Endothelial cell (in vitro differentiated cells): ENCODE results near the gene BEST3. TPM values are rescaled to one million over a fixed set of nuclear protein-coding genes. Genes with fewer than 3 reads are reported as not detected.

Experiments
- DNase-seq: peaks from one replicate; pipeline ENCODE4 v3.0.0; 2021; ENCODE audit warnings: low spot score
- H3K27ac Mint-ChIP-seq: one replicate; pipeline ENCODE4 v1.8.0; 2021; ENCODE audit warnings: mixed read lengths, inconsistent platforms; ENCODE audit not compliant: unreplicated experiment
- H3K27me3 Mint-ChIP-seq: one replicate; pipeline ENCODE4 v1.8.0; 2021; ENCODE audit warnings: mild to moderate bottlenecking, moderate library complexity, mixed read lengths, inconsistent platforms; ENCODE audit not compliant: unreplicated experiment
- H3K36me3 Mint-ChIP-seq: one replicate; pipeline ENCODE4 v1.8.0; 2021; ENCODE audit warnings: mild to moderate bottlenecking, low read depth, mixed read lengths, inconsistent platforms; ENCODE audit not compliant: unreplicated experiment
- H3K4me1 Mint-ChIP-seq: one replicate; pipeline ENCODE4 v1.8.0; 2021; ENCODE audit warnings: mild to moderate bottlenecking, mixed read lengths, inconsistent platforms; ENCODE audit not compliant: unreplicated experiment
- H3K4me3 Mint-ChIP-seq: one replicate; pipeline ENCODE4 v1.8.0; 2021; ENCODE audit warnings: mild to moderate bottlenecking, mixed read lengths, inconsistent platforms; ENCODE audit not compliant: unreplicated experiment
- H3K9me3 Mint-ChIP-seq: one replicate; pipeline ENCODE4 v1.8.0; 2021; ENCODE audit warnings: mixed read lengths, inconsistent platforms; ENCODE audit not compliant: unreplicated experiment
- total RNA-seq: library from RNA; stranded (reverse); fragmentation: NEBNext Ultra II Directional; extraction: Animal tissue kit (Norgen Biotek cat#: 25700); gene quantifications from one replicate; pipeline ENCODE4 v1.2.1, GENCODE V29; 2021; ENCODE audit not compliant: unreplicated experiment
- TF ChIP-seq, protein P1 (sequence below): fragments of 200-600 bp; sonication (generic); IDR thresholded peaks from one replicate; pipeline ENCODE4 v1.5.0; 2021; ENCODE audit warnings: antibody characterized with exemption; ENCODE audit not compliant: unreplicated experiment

BEST3 gene
- total RNA-seq, 1 donor from 2014 or later = not detected

DNA sequence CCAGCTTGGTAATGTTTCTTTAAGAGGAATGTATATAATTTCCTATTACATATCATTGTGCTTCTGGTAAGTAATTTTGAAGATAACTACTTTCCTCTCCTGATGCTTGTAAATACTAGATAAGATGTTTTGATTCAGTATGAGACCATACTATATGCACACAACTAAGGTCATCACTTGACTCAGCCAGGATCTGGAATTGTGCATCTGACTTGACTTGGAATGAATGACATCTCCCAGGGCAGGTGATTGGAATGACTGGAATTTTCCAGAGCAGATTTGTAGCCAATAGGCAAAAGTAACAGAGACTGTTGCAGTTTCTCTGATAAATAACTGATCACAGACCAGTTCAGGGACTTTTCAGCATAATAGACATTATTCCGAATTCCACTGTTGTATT lies 11.1 kb downstream of the BEST3 start:
- H3K27ac Mint-ChIP-seq = no peak overlapping the region
- no peaks in the 10 kb centered on the region for H3K27me3 Mint-ChIP-seq
- no peaks in the 10 kb centered on the region for H3K9me3 Mint-ChIP-seq
- H3K4me1 Mint-ChIP-seq = peaks cover 8% of the 10 kb centered on the region
- no peak for DNase-seq
- TF ChIP-seq, protein P1, sequence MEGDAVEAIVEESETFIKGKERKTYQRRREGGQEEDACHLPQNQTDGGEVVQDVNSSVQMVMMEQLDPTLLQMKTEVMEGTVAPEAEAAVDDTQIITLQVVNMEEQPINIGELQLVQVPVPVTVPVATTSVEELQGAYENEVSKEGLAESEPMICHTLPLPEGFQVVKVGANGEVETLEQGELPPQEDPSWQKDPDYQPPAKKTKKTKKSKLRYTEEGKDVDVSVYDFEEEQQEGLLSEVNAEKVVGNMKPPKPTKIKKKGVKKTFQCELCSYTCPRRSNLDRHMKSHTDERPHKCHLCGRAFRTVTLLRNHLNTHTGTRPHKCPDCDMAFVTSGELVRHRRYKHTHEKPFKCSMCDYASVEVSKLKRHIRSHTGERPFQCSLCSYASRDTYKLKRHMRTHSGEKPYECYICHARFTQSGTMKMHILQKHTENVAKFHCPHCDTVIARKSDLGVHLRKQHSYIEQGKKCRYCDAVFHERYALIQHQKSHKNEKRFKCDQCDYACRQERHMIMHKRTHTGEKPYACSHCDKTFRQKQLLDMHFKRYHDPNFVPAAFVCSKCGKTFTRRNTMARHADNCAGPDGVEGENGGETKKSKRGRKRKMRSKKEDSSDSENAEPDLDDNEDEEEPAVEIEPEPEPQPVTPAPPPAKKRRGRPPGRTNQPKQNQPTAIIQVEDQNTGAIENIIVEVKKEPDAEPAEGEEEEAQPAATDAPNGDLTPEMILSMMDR = no peak
- no peaks in the 10 kb centered on the region for H3K36me3 Mint-ChIP-seq
- H3K4me3 Mint-ChIP-seq = no peak overlapping the region

DNA sequence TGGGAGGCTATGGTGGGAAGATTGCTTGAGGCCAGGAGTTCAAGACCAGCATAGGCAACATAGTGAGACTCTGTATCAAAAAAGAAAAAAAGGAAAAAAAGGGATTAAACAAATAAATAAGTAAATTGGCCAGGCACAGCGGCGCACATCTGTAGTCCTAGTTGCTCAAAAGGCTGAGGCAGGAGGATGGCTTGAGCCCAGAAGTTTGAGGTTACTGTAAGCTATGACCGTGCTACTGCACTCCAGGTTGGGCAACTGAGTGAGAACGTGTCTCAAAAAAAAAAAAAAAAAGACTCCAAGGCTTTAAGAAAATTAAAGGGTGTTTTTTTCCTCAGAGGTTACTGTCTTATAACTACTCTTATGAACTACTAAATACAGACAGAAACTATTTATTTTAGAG lies 11.7 kb downstream of the BEST3 start:
- Mint-ChIP-seq H3K36me3 (no peaks in the 10 kb centered on the region), H3K4me3 (no peak overlapping the region), H3K27me3 (no peaks in the 10 kb centered on the region), H3K9me3 (no peaks in the 10 kb centered on the region), H3K4me1 (peaks cover 8% of the 10 kb centered on the region), H3K27ac (no peak overlapping the region)
- TF ChIP-seq, protein P1 = no peak
- no peak for DNase-seq

DNA sequence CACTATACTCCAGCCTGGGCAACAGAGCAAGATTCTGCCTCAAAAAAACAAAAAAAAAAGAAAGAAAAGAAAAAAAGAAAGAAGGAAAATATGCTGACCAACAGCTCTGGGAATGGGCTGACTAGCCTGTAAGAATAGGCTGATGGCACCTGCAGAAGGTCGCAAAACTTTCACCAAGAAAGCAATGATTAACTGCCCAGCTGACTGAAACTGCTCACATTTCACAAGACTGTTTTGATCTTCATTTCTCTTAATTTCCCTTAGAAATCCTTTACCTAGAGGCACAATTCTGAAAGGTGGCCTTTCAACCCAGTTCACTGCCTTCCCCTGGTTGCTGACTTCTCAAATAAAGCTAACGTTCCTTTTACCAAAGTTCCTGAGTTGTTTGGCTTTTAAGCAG lies 12.4 kb downstream of the BEST3 start:
- H3K9me3 Mint-ChIP-seq = no peaks in the 10 kb centered on the region
- no peaks in the 10 kb centered on the region for H3K36me3 Mint-ChIP-seq
- H3K27me3 Mint-ChIP-seq = no peaks in the 10 kb centered on the region
- H3K4me3 Mint-ChIP-seq = no peak overlapping the region
- H3K27ac Mint-ChIP-seq = no peak overlapping the region
- H3K4me1 Mint-ChIP-seq = peaks cover 8% of the 10 kb centered on the region
- TF ChIP-seq, protein P1 = no peak
- no peak for DNase-seq

DNA sequence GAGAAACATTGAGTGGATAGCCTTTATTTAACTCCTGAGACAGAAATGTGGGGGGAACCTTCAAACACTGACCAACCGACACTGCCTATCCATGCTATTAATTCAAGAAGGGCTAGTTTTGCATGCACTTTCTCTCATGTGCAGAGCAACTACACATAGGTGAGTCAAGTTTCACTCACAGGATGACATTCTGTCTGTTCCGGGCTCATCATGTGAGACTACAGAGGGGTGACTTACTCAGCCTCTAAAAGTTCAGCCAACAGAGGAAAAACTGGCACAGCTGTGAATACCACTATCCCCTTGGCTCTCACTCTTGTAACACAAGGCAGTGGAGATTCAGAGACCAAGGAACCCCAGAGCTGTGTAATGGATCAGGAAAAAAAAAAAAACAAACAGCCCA lies 13.3 kb downstream of the BEST3 start:
- Mint-ChIP-seq H3K27ac (no peak overlapping the region), H3K4me1 (peaks cover 8% of the 10 kb centered on the region), H3K4me3 (no peak overlapping the region), H3K27me3 (no peaks in the 10 kb centered on the region), H3K9me3 (no peaks in the 10 kb centered on the region), H3K36me3 (no peaks in the 10 kb centered on the region)
- TF ChIP-seq, protein P1 = no peak
- no peak for DNase-seq

DNA sequence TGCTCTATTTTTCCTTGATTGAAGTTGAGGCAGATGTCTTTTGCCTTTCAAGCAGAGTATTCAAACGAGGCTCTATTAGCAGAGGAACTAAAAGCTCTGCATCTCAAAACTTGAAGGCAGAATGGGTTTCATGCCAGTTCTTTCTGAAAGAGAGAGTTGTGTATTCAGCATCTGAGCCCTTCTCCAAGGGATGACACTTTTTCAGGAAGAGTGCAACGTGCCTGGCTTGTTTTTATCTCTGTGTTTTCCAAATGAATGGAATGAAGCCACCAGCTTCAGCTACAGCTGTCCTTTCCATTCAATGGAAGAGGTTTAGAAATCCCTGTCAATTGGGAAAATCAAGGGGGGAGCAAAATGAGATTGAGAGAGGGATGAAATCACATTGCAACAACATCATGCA lies 14.6 kb downstream of the BEST3 start:
- no peak for DNase-seq
- Mint-ChIP-seq H3K4me1 (peaks cover 5% of the 10 kb centered on the region), H3K4me3 (no peak overlapping the region), H3K27ac (no peak overlapping the region), H3K36me3 (no peaks in the 10 kb centered on the region), H3K9me3 (no peaks in the 10 kb centered on the region), H3K27me3 (peaks cover 1% of the 10 kb centered on the region)
- TF ChIP-seq, protein P1 = no peak
